ENCODE data around the gene PLXNB2. TPM values are rescaled to one million over a fixed set of nuclear protein-coding genes. Genes with fewer than 3 reads are reported as not detected.
A peak's percentile ranks its signal among the peaks of the same experiment; 100 is the strongest.

Gene PLXNB2
- polyA plus RNA-seq, 1 of the 3 experiments (the other 2 are of a cell fraction), result 108 TPM

DNA sequence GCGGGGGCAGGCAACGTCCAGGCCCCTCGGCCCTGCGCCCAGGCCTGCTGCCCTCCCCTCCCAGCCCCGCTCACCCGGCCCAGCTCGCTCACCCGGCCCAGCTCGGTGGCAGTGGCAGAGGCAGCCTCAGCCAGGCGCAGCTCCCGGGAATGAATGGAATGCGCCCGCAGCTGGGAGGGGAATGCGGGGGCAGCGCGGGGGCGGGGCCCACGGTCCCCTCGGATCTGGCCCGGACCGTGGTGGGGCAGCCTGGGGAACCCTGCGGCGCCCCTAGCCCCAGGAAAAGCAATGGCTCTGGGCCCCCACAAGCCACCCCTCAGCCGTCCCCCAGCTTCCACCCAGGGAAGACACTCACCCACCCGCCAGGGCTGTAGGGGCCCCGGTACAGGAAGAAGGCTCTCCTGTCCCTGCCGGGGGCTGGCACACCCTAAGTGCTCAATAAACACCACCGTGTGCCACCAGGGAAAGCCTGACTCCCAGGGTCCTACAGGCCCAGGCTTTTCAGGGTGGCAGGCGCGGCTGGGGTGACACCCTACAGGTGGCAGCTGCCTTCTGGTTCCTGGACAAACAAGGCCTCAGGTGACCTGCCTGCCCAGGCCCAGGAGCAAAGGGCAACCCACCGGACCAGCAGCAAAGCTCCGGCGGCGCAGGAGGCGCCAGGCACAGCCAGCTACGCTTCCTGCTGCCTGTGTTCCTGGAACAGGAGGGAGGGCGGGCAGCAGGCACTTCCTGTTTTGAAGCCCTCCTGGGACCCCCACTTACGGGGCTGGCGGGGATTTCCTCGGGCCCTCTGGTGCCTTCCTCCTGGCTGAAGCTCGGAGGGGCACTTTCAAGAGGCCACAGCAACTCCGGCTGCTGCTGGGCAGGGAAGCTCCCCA, 13.8 kb downstream of the PLXNB2 start:
- Histone ChIP-seq H3K27me3 (ENCODE audit: insufficient read depth) (no peaks in the 10 kb centered on the region), H3K9me3 (no peaks in the 10 kb centered on the region), H3K4me3 (ENCODE audit: low read depth in 2 of 2, low read length in 1 of 2) (peak overlapping the region; percentile 17 to 49; a peak in 2 of 4 replicates), H3K27ac (ENCODE audit: low read depth in 2 of 2, low read length in 1 of 2) (peak overlapping the region; percentile 63 to 80), H3K4me2 (peak overlapping the region; percentile 84), H3K4me1 (ENCODE audit: control insufficient read depth in 1 of 2, insufficient read depth in 2 of 2, low read depth in 1 of 2, low read length in 1 of 2) (peaks cover 6 to 22% of the 10 kb centered on the region in 2 experiments; a peak in 3 of 4 replicates), H3K9ac (peak overlapping the region; percentile 68; the same call in 1 of the 2 replicates), H4K20me1 (ENCODE audit: insufficient read depth) (peaks cover 98% of the 10 kb centered on the region), H3K79me2 (ENCODE audit: insufficient read depth) (peaks cover 100% of the 10 kb centered on the region), H2AFZ (ENCODE audit: low read depth) (no peak overlapping the region), H3K9me2 (no peaks in the 10 kb centered on the region), H3K36me3 (replicated peaks in 1 of 2; ENCODE audit: control insufficient read depth in 1 of 2, insufficient read depth in 2 of 2, low read length in 1 of 2) (peaks cover 10 to 23% of the 10 kb centered on the region in 2 experiments), H3F3A (replicated peaks; ENCODE audit: insufficient read depth) (peaks cover 13% of the 10 kb centered on the region)
- POLR2A ChIA-PET, result no interaction called here
- whole genome bisulfite sequencing (ENCODE audit: low lambda C conversion rate), result 62% methylated on average over 6 of the region's 42 CpGs
- DNase-seq, result peak; percentile 60
- TF ChIP-seq GABPA (IDR thresholded peaks at IDR 0.05; ENCODE audit: low read depth) (no peak), TCF12 (IDR thresholded peaks at IDR 0.05) (peak; percentile 72), POLR2AphosphoS5 (IDR thresholded peaks at IDR 0.05; ENCODE audit: low read depth, low read length) (0 out of 2 replicates have a peak, but pooled peaks have one; percentile 15), RXRA (IDR thresholded peaks at IDR 0.05; ENCODE audit: borderline replicate concordance, low read depth) (no peak), NFIC (IDR thresholded peaks at IDR 0.05; ENCODE audit: borderline replicate concordance) (peak; percentile 40; the same call in 1 of the 2 replicates), GATA2 (CRISPR knock-in tag; IDR thresholded peaks at IDR 0.05) (no peak), TEAD4 (IDR thresholded peaks at IDR 0.05; ENCODE audit: borderline replicate concordance, insufficient read depth) (peak; percentile 99), SMC3 (IDR thresholded peaks at IDR 0.05; ENCODE audit: low read depth, low read length) (no peak), EP300 (IDR thresholded peaks at IDR 0.05; ENCODE audit: borderline replicate concordance in 1 of 2, low read depth in 1 of 2, low read length in 1 of 2) (peak in 1 of 2 experiments; percentile 57; a peak in 1 of 4 replicates), CHD2 (IDR thresholded peaks at IDR 0.05; ENCODE audit: low read length, partially characterized antibody) (no peak)
- TF ChIP-seq, protein P1, sequence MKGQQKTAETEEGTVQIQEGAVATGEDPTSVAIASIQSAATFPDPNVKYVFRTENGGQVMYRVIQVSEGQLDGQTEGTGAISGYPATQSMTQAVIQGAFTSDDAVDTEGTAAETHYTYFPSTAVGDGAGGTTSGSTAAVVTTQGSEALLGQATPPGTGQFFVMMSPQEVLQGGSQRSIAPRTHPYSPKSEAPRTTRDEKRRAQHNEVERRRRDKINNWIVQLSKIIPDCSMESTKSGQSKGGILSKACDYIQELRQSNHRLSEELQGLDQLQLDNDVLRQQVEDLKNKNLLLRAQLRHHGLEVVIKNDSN (IDR thresholded peaks at IDR 0.05; ENCODE audit: borderline replicate concordance, low read depth), result no peak
- CTCF ChIA-PET, result interaction anchor here (0.7 to 2.6 kb wide), 7 partner anchors 9 to 53 kb away, joined by 3 to 12 read pairs (median 3); no protein-coding TSS in a partner anchor

- ChIA-PET POLR2A (no interaction called here), CTCF (interaction anchor here (1.0 to 2.6 kb wide), 3 partner anchors 10 to 19 kb away, joined by 3 to 12 read pairs (median 9); no protein-coding TSS in a partner anchor)
- Histone ChIP-seq H3K27me3 (ENCODE audit: insufficient read depth) (no peaks in the 10 kb centered on the region), H3K36me3 (replicated peaks in 1 of 2; ENCODE audit: control insufficient read depth in 1 of 2, insufficient read depth in 2 of 2, low read length in 1 of 2) (peaks cover 10 to 32% of the 10 kb centered on the region in 2 experiments), H3K9ac (peak overlapping the region; percentile 68), H3K27ac (ENCODE audit: low read depth in 2 of 2, low read length in 1 of 2) (peak overlapping the region; percentile 63 to 80), H3K4me1 (ENCODE audit: control insufficient read depth in 1 of 2, insufficient read depth in 2 of 2, low read depth in 1 of 2, low read length in 1 of 2) (peaks cover 6 to 22% of the 10 kb centered on the region in 2 experiments; a peak in 3 of 4 replicates), H2AFZ (ENCODE audit: low read depth) (no peak overlapping the region), H4K20me1 (ENCODE audit: insufficient read depth) (peaks cover 98% of the 10 kb centered on the region), H3K4me2 (peak overlapping the region; percentile 84), H3K4me3 (ENCODE audit: low read depth in 2 of 2, low read length in 1 of 2) (peak overlapping the region; percentile 17 to 49; a peak in 2 of 4 replicates), H3F3A (replicated peaks; ENCODE audit: insufficient read depth) (peaks cover 13% of the 10 kb centered on the region), H3K79me2 (ENCODE audit: insufficient read depth) (peaks cover 100% of the 10 kb centered on the region), H3K9me3 (no peaks in the 10 kb centered on the region), H3K9me2 (no peaks in the 10 kb centered on the region)
- 69% methylated on average over 14 of the region's 29 CpGs for WGBS (ENCODE audit: low lambda C conversion rate)
- TF ChIP-seq, protein P2, sequence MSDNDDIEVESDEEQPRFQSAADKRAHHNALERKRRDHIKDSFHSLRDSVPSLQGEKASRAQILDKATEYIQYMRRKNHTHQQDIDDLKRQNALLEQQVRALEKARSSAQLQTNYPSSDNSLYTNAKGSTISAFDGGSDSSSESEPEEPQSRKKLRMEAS (IDR thresholded peaks at IDR 0.05; ENCODE audit: low read depth), result peak; percentile 1; the same call in 1 of the 2 replicates
- no peak for TF ChIP-seq ZBTB33 (IDR thresholded peaks at IDR 0.05; ENCODE audit: borderline replicate concordance, low read depth)
- DNase-seq, result no peak
These were observed 14.6 kb downstream of the PLXNB2 start for GRCh38 chr22:50292643-50293440.

All from SK-N-SH (cell line).